Measurements from ENCODE around the gene AQP11.
"Not testable (repeated sequence)": the region's sequence is repeated elsewhere in the genome, so short reads cannot be mapped to it uniquely, and the experiment has no call there.

AQP11 gene

GRCh38 chr11:77604281-77604680, 14.5 kb downstream of the AQP11 start:
- no peaks in the 10 kb centered on the region for H3K27me3 ChIP-seq
- H3K4me1 ChIP-seq, result peaks cover 0 to 5% (median 0%) of the 10 kb centered on the region in 10 experiments; a peak in 1 of 20 replicates
- no peak overlapping the region for H3K4me2 ChIP-seq
- H3K9me3 ChIP-seq (replicated peaks in 1 of 11), result no peaks in the 10 kb centered on the region
- no peak overlapping the region for H3K27ac ChIP-seq
- no peaks in the 10 kb centered on the region; a peak in 1 of 22 replicates for H4K20me1 ChIP-seq
- H3K4me3 ChIP-seq, result no peak overlapping the region
- no peak overlapping the region for H3K9ac ChIP-seq
- H3K36me3 ChIP-seq, result peaks cover 30 to 66% (median 44%) of the 10 kb centered on the region in 11 experiments
- TF ChIP-seq Cebpa-rat (IDR thresholded peaks at IDR 0.05), result no peak

GRCh38 chr11:77609234-77609633, 19.5 kb downstream of the AQP11 start:
- TF ChIP-seq Cebpa-rat (IDR thresholded peaks at IDR 0.05), result no peak

GRCh38 chr11:77611921-77612320, 22.2 kb downstream of the AQP11 start:
- TF ChIP-seq Cebpa-rat (IDR thresholded peaks at IDR 0.05), result no peak
- no peaks in the 10 kb centered on the region for H4K20me1 ChIP-seq
- peaks cover 70 to 100% (median 87%) of the 10 kb centered on the region in 11 experiments for H3K36me3 ChIP-seq

More at GRCh38 chr11:77609234-77609633, 19.5 kb downstream of the AQP11 start:
- no peak overlapping the region for H3K4me2 ChIP-seq
- H4K20me1 ChIP-seq, result no peaks in the 10 kb centered on the region; a peak in 1 of 22 replicates
- H3K9ac ChIP-seq, result no peak overlapping the region
- no peaks in the 10 kb centered on the region for H3K9me3 ChIP-seq (replicated peaks in 1 of 11)
- H3K4me3 ChIP-seq, result no peak overlapping the region
- H3K4me1 ChIP-seq, result no peaks in the 10 kb centered on the region
- H3K27me3 ChIP-seq, result no peaks in the 10 kb centered on the region
- H3K27ac ChIP-seq, result no peak overlapping the region
- H3K36me3 ChIP-seq, result peaks cover 58 to 97% (median 84%) of the 10 kb centered on the region in 11 experiments

GRCh38 chr11:77617892-77618291, 28.1 kb downstream of the AQP11 start:
- Histone ChIP-seq H3K9me3 (replicated peaks in 1 of 11) (no peaks in the 10 kb centered on the region), H3K4me3 (no peak overlapping the region), H3K4me2 (no peak overlapping the region), H3K27me3 (no peaks in the 10 kb centered on the region), H3K4me1 (no peaks in the 10 kb centered on the region), H3K27ac (no peak overlapping the region), H3K36me3 (peaks cover 69 to 100% (median 96%) of the 10 kb centered on the region in 11 experiments), H3K9ac (no peak overlapping the region), H4K20me1 (peaks cover 0 to 6% (median 0%) of the 10 kb centered on the region in 11 experiments; a peak in 3 of 22 replicates)
- TF ChIP-seq Cebpa-rat (IDR thresholded peaks at IDR 0.05), result no peak

More at GRCh38 chr11:77611921-77612320, 22.2 kb downstream of the AQP11 start:
- Histone ChIP-seq H3K4me3 (no peak overlapping the region), H3K9me3 (replicated peaks in 1 of 11) (no peaks in the 10 kb centered on the region), H3K27me3 (no peaks in the 10 kb centered on the region), H3K4me1 (no peaks in the 10 kb centered on the region), H3K4me2 (no peak overlapping the region), H3K9ac (no peak overlapping the region), H3K27ac (no peak overlapping the region)

GRCh38 chr11:77619576-77620198, 29.9 kb downstream of the AQP11 start:
- no peaks in the 10 kb centered on the region for H3K4me1 ChIP-seq
- no peak for TF ChIP-seq Cebpa-rat (IDR thresholded peaks at IDR 0.05)
- H3K9me3 ChIP-seq (replicated peaks in 1 of 11), result no peaks in the 10 kb centered on the region
- no peak overlapping the region for H3K4me3 ChIP-seq
- H3K9ac ChIP-seq, result no peak overlapping the region
- no peak overlapping the region for H3K4me2 ChIP-seq
- H3K27me3 ChIP-seq, result no peaks in the 10 kb centered on the region
- H3K36me3 ChIP-seq, result peaks cover 82 to 100% (median 97%) of the 10 kb centered on the region in 11 experiments
- peaks cover 0 to 8% (median 0%) of the 10 kb centered on the region in 11 experiments; a peak in 3 of 22 replicates for H4K20me1 ChIP-seq
- no peak overlapping the region for H3K27ac ChIP-seq

- no peak for TF ChIP-seq Cebpa-rat (IDR thresholded peaks at IDR 0.05)
- H3K4me2 ChIP-seq, result peak overlapping the region; percentile 1 to 61 (median 36); a peak in 15 of 22 replicates
- no peaks in the 10 kb centered on the region for H3K27me3 ChIP-seq
- peaks cover 25 to 49% (median 34%) of the 10 kb centered on the region in 10 experiments for H3K4me1 ChIP-seq
- H3K4me3 ChIP-seq, result no peak overlapping the region
- peaks cover 0 to 17% (median 8%) of the 10 kb centered on the region in 11 experiments; a peak in 9 of 22 replicates for H3K9me3 ChIP-seq (replicated peaks in 1 of 11)
- peaks cover 40 to 98% (median 87%) of the 10 kb centered on the region in 11 experiments for H3K36me3 ChIP-seq
- H4K20me1 ChIP-seq, result peaks cover 0 to 47% (median 14%) of the 10 kb centered on the region in 11 experiments; a peak in 12 of 22 replicates
- H3K9ac ChIP-seq, result no peak overlapping the region
- H3K27ac ChIP-seq, result no peak overlapping the region; a peak in 1 of 22 replicates
Measured at GRCh38 chr11:77630157-77630710, 40.5 kb downstream of the AQP11 start.

- peaks cover 0 to 47% (median 10%) of the 10 kb centered on the region in 11 experiments; a peak in 12 of 22 replicates for H4K20me1 ChIP-seq
- H3K9ac ChIP-seq, H3K4me3 ChIP-seq, H3K27me3 ChIP-seq: not testable (repeated sequence)
- peaks cover 15 to 67% (median 55%) of the 10 kb centered on the region in 11 experiments for H3K36me3 ChIP-seq
- peaks cover 0 to 20% (median 9%) of the 10 kb centered on the region in 11 experiments; a peak in 16 of 22 replicates for H3K9me3 ChIP-seq (replicated peaks in 1 of 11)
- H3K27ac ChIP-seq, result peak overlapping the region in 1 of 11 experiments; percentile 21; a peak in 1 of 22 replicates
- peak in 4 of 11 experiments; percentile 8 to 40 (median 35); a peak in 2 of 22 replicates for TF ChIP-seq Cebpa-rat (IDR thresholded peaks at IDR 0.05)
- peak overlapping the region in 6 of 11 experiments; percentile 25 to 94 (median 68); a peak in 11 of 22 replicates for H3K4me2 ChIP-seq
- H3K4me1 ChIP-seq, result peaks cover 46 to 67% (median 53%) of the 10 kb centered on the region in 10 experiments
Measured at GRCh38 chr11:77633926-77634325, 44.2 kb downstream of the AQP11 start.

GRCh38 chr11:77636731-77637344, 47.1 kb downstream of the AQP11 start:
- peak overlapping the region; percentile 65 to 98 (median 93) for H3K27ac ChIP-seq
- H4K20me1 ChIP-seq, result peaks cover 0 to 26% (median 5%) of the 10 kb centered on the region in 11 experiments; a peak in 8 of 22 replicates
- peak overlapping the region; percentile 69 to 94 (median 91) for H3K4me2 ChIP-seq
- H3K27me3 ChIP-seq, result no peaks in the 10 kb centered on the region
- peaks cover 27 to 49% (median 36%) of the 10 kb centered on the region in 10 experiments for H3K4me1 ChIP-seq
- peaks cover 18 to 44% (median 34%) of the 10 kb centered on the region in 11 experiments for H3K9me3 ChIP-seq (replicated peaks in 1 of 11)
- no peak for TF ChIP-seq Cebpa-rat (IDR thresholded peaks at IDR 0.05)
- H3K36me3 ChIP-seq, result peaks cover 10 to 41% (median 37%) of the 10 kb centered on the region in 11 experiments; a peak in 20 of 22 replicates
- peak overlapping the region; percentile 86 to 98 (median 94) for H3K9ac ChIP-seq
- peak overlapping the region; percentile 76 to 98 (median 90) for H3K4me3 ChIP-seq

All from BLaER1 treated with 17β-estradiol and CSF1 and Interleukin-3, amounts not matched to agents 10 nM and 100 nM (cell line).